ENCODE measurements around the gene OTOF.

Gene OTOF

DNA sequence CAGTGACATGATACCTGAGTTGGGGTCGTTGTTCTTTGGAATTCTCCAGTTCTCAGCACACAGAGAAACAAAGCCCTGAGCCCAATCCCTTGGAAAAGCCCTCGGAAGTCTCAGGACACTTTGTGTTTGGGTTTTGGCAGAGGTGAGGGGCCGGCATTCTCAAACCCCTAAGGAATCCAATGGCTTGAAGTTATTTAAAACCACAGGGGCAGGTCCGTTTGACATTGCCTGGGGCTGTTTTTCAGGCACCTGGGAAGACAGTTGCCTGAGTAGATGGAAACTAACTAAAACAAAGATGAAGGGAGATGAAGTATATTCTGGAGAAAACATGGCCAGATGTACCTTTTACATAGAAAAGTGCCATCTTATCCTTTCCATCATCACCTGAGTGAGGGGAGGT, 22.5 kb upstream of the OTOF start:
- DNase-seq (ENCODE audit: low read depth, low spot score): no peak

DNA sequence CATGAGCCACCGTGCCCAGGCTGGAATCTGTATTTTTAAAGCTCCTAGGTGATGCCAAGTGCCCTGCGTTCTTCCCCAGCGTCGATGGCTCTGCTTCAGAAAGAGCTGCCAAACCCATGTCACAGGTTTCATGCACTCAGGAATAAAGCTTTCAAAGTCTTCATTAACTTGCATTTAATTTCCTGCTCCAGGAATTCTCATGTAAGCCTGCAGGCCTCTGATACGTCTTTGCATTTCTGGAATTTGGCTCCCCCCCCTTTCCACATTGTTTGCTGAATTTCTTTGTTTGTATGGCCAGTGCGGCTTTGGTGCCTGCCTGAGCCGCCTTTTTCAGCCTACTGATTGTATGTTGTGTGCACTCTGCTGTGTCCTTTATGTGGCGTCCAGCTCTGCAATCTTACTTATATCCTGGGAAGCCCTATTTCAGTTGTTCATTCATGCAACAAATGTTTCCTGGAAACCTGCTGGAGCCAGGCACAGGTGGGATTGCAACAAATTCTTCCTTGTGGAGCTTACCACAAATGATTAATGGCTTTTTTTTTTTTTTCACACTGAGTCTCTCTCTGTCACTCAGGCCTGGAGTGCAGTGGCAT, 17.9 kb upstream of the OTOF start:
- no peak for DNase-seq (ENCODE audit: low read depth, low spot score)

DNA sequence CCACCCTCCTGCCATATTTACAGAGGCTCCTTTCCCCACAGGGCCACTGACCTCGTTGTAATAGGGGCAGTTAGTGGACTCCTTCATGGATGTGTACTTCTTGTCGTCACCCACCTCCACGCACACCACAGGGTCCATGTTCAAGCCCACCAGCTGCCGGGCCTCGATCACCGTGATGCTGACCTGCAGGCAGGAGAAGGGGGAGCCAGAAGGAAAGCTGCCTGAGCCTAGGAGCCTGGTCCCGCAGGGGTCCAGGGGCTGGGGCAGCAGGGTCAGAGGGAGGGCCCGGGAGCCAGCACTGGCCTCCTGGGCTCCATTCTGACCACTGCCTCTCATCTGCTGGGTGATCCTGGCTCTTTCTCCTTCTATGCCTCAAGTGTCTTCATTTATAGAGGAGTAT, 17.0 kb upstream of the OTOF start:
- DNase-seq (ENCODE audit: low read depth, low spot score): no peak

DNA sequence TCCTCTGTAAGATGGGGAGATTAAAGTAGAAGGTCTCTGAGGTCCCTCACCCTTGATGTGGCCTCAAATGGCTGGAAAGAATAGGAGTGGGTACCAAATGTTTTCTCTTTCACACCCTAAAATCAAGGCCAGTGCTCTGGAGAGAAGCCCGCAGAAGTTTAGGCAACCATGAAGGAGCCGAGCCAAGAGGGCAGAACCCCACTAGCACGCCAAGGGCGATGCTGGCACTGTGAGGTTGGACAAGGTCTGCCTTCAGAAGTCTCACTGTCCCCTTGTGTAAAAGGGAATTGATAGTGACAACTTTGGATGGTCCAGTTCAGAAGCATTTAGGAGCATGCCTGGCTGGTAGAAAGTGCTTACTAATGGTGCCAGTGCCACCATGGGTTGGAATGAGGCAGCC, 16.3 kb upstream of the OTOF start:
- DNase-seq (ENCODE audit: low read depth, low spot score): no peak

DNA sequence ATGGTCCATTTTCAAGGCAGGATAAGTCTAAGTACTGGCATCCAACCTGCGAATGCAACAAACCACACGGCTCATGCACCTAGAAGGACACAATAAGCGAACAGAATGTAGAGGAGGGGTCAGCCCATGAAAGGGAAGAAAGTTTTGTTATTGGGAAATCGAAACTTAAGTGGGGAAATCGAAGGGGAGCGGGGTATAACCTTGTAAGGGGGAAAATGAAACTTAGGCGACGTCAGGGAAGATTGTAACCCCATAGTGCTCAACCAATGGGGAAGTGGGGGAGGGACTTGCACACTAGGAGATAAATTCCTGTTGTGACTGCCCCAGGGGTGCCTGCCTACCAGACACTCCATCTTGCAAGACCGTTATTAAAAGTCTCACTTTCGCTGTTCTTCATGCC, 15.6 kb upstream of the OTOF start:
- no peak for DNase-seq (ENCODE audit: low read depth, low spot score)

DNA sequence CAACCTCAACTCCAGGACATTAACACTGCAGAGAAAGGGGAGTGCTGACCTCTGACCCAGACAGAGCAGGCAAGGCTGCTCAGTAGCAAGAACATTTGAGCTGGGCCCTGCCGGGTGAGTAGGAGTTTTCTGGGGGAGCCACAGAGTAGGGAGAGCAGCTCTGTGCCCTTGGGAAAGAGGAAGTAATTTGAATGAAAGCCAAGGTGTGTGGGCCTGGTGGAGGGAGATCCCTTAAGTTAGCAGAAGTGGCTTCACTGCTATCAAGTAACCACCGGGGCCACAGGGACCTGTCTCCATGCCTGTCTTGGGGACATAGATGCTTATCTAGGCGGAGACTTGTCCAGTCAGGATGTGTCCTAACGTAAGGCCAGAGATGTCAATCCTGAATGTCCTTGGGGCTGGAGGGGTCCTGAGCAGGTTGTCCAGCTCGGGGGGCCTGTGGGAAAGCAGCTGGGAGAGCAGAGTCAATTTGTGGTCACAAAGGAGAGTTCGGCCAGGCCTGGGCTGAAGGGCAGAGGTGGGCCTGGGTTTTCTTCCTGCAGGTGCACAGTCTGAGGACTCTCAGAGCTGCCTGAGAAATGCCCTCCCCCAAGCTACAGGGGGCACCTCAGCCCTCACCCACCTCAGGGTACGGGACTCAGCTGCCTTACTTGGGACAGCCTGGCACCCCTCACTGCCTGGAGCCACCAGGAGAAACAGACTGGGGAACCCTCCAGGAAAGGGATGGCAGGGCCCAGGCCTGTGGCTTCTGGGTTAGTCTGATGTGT, 15.0 kb upstream of the OTOF start:
- DNase-seq (ENCODE audit: low read depth, low spot score): no peak

DNA sequence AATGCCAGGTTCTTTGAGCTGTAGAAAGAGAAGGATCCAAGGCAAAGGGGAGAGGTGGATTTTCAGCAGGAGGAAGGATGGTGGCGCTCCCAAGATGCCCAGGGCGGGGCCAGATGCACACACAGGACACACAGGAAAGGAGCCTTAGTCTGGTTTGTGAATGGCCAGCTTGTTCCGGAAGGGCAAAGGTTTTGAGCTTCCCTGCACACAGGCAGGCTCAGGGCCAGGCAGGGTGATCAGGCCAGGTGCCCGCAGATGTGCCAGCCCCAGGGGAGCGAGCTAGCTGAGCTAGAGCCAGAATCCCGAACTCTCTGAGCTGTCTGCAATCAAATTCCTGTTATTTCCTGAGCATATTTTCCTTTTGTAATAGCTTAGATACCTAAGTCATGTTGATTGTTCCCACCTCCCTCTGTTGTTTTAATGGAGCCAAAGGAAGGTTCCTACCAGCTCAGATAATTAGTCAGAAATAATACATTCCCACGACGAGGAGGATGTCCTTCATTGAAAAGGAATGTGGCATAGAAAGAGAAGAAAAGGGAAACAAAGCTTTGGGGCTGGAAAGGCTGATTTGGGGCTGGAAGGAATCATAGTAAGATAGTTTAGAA, 13.7 kb upstream of the OTOF start:
- no peak for DNase-seq (ENCODE audit: low read depth, low spot score)

DNA sequence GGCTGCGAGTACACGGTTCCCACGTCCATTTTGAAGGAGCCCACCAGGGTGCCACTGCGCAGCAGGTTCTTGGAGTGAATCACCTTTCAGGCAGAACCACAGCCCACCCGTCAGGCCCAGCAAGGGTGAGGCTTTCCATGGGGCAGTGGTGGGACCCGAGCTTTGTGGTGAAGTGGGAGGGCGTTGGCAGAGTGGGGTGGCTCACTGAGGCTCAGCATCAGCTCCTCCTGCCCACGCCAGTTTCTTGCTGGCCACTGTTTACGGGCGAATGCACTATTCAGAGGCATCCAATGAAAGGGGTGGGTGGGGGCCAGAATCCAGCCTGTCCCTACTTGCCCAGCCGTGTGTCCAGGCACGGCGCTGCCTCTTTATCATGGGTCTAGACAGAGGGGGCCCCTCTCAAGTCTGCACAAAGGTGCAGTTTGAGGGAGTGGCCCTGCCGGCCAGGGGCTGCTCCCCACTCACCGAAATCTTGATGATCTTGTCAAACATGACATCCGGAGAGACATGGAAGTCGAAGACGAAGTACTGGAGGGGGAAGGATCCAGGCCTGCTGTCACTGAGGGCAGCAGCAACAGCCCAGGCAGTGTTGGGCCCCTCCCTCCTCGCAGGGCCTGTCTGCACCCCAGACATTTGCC, 11.4 kb upstream of the OTOF start:
- DNase-seq (ENCODE audit: low read depth, low spot score): no peak

DNA sequence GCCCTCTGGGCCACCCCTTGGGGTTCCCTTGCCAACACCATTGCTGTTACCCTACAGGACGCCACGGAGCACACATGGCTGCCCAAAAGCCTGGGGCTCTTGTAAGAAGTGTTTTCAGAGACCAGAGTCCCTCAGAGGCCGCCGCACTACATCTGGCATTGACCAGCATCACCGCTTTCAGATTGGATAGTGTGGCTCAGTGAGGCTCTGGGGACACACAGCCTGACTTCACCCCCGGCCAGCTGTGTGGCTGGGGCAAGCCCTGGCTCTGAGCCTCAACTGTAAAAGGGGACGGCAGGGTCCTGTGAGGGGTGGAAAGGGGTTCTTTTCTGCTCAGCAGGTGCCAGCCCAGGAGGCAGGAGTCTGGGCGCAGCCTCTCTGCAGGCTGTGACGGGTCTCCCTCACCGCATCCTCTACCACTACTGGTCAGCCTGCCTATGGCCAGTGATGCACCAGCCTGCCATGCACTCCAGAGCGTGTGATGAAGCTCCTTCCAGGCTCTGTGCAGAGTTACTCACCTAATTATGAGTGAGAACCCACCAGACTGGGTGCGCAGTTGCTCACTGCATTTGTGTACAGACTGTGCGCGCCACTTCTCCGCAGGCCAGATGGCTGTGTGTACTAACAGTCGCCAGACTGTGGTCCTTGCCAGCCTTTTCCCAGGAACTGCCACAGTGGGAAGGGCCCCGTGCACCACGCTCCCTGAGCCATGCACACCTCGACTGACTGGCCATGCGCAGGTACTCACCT, 10.7 kb upstream of the OTOF start:
- no peak for DNase-seq (ENCODE audit: low read depth, low spot score)

DNA sequence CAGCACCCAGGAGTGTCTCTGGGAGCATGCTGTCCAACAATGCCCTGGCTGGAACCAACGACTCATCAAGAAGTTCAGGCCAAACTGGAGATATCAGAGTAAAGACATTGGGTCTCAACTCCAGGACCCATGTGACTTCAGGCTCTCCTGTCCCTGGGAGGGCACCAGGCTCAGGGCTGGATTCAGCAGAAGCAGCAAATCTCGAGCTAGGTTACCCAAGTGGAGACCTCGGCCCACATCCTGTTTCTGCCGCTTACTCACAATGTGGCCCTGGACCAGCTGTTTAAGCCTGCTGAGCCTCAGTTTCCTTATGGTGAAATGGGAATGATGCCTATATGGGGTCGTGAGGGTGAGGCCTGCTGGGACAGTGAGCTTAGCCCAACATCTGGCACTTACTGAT, 9.3 kb upstream of the OTOF start:
- DNase-seq (ENCODE audit: low read depth, low spot score): no peak

DNA sequence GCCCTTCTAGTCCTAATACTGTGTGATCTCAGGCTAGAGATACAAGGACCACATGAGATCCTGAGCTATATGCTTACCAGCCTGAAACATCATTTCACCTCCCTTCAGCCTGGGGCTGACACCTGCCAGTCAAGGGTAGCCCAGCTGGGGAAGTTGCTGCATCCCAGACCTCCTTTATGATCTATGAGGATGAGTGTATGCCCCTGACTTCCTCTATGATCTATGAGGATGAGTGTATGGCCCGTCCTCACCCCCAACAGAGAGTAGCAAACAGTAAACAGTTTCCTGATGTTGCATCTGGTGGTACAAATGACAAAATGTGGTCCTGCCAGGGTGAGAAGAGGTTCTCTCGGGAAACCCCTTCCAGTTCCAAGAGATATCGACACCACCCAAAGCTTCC, 8.9 kb upstream of the OTOF start:
- DNase-seq (ENCODE audit: low read depth, low spot score): no peak

DNA sequence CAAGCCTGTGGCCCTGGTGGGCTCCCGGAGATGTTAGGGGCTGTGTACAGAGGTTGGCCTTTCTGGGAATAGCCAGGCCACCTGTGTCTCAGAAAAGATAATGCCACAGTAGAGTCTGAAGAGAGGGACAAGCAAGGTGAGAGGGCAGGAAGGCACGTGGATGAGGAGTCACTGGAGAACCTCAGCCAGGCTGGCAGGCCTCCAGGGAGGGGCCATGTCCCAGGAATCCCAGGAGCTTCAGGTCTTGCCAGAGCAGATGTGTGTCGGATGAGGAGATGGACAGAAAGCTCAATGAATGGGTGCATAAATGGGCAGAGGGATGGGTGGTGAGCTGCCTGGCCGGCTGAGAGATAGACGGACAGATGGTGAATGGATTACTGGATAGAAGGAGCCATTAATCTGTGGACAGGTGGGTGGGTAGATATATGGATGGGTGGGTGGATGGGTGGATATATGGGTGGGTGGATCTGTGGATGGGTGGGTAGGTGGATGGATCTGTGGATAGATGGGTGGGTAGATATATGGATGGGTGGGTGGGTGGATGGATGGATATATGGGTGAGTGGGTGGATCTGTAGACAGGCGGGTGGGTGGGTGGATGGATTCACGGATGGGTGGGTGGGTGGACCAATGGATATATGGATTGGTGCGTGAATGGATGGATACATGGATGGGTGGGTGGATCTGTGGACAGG, 7.9 kb upstream of the OTOF start:
- no peak for DNase-seq (ENCODE audit: low read depth, low spot score)

DNA sequence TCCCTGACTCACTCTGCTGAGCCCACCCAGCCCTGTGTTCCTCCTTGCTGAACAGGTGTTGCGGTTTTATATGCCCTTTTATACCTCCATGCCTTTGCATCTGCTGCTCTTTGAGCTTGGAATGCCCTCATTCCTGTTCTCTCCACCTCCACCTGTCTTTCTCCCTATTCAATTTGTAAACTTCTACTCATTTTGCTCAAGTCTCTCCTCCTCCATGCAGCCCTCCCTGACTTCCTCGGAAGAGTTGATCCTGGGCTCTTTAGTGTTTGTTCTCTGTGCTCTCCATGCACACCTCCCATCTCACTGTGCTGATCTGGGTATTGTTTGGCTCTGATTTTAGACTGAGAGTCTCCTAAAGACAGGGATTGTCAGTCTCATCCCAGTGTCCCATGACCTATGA, 7.2 kb upstream of the OTOF start:
- DNase-seq (ENCODE audit: low read depth, low spot score): no peak

DNA sequence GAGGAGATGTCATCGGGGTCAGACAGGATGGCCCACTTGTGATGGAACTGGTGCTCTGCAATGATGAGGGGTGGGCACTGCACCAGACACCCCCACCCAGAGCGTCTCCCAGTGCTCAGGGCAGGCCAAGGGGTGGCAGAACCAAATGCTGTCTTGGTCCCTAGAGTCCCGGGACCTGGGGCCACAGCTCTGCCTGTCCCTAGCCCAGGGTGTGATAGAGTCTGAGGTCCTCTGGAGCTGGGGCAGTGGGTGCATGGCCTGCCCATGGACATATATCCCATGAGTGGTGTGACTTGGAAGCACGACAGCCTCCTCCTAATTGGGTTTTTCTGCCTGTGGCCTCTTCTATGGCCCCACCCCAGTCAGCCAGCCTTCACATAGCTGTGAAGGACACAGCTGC, 6.7 kb upstream of the OTOF start:
- no peak for DNase-seq (ENCODE audit: low read depth, low spot score)

DNA sequence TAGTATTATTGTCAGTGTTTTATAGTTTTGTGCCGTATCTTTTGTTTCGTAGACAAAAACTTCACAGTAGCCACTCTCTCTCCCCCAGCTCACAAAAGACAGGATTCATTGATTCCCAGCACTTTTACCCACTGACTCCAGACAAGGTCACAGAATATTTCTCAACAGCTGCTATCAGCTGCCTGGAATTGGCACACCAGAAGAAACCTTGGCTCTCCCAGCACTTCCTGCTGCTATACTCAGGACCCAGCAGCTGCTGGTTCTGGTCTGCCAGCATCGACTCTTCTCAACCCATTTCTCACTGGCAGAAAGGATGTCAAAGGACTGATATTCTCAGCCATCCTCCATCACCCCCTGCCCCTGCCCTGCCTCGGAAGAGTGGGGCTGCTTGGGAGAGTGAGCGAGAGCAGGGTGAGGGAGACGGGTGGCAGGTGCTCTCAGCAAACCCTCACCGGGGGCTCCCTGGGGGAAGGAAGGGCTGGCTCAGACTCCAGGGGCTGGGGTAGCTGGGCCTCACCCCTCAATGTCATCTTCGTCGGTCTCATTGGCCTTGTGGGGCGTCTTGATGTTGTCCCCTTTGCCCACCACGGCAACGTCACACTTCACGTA, 6.1 kb upstream of the OTOF start:
- DNase-seq (ENCODE audit: low read depth, low spot score): no peak

DNA sequence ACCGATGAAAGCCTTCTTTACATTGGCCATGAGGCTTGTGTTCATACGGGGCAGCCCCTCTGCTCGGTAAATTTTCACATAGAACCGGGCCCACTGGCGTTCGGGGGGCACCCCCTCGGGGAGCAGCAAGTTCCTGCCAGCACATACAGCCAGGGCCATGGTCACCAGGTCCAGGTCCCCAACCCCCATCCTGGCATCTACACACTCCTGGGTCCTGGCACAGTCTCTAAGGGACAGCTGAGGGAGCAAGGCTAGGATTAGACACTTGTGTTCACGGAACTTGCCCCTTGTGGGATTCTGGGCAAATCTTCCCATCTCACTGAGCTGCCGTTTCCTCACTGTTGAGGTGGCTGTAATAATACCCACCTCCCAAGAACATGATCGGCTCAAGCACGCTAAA, 5.6 kb upstream of the OTOF start:
- no peak for DNase-seq (ENCODE audit: low read depth, low spot score)

DNA sequence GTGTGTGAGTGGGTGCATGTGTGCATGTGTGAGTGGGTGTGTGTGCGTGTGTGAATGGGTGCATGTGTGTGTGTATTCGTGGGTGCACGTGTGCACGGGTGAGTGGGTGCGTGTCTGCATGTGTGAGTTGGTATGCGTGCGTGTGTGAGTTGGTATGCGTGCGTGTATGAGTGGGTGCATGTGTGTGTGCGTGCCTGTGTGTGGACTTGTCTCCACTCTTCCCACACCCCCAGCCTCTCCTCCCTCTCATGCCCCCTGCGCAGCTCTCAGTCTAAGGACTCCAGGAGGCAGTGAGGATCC, 5.1 kb upstream of the OTOF start:
- DNase-seq (ENCODE audit: low read depth, low spot score): no peak

DNA sequence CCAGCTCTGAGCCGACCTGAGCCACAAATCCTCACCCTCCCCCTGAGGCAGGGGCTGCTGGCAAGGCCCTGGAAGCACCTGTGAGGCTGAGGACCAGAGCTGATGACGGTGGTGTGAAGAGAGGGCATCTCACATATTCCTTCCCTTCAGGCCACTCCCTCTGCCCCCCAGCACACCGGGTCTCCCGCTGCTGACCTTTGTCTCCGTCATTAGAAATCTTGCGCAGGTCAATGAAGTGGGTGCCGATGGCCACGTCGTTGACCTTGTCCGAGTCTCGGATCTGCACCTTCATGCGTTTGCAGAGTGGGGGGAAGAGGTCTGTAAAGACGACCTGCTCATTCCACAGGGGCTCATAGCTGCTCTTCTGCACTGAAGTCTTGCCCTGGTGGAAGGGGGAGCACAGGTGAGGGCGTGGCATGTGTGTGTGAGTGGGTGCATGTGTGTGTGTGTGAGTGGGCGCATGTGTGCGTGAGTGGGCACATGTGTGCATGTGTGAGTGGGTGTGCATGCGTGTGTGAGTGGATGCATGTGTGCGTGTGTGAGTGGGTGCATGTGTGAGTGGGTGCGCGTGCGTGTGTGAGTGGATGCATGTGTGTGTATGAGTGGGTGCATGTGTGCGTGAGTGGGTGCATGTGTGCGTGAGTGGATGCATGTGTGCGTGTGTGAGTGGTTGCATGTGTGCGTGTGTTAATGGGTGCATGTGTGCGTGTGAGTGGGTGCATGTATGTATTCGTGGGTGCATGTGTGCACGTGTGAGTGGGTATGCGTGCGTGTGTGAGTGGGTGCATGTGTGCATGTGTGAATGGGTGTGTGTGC, 4.5 kb upstream of the OTOF start:
- DNase-seq (ENCODE audit: low read depth, low spot score): no peak

DNA sequence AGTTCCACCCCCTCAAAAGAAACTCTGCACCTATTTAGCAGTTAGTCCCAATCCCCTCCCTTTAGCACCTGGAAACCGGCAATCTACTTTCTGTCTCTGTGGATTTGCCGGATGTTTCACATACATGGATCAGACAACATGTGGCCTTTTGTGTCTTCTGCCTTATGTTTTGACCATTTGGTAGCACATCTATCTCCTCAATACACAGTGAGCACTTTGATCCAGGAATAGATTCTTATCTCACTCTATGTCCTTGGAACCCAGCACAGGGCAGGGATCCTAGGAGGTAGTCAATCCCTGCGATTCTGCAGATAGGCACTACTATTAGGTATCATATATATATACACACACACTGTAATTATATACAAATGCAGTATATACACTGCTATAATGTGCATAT, 3.8 kb upstream of the OTOF start:
- DNase-seq (ENCODE audit: low read depth, low spot score): no peak

Data from activated CD4-positive, CD25-positive, alpha-beta regulatory T cell treated with anti-CD3 and anti-CD28 coated beads, Interleukin-2, amount 50 U/mL, for 16 hours (primary cell).